Common myeloid progenitor, CD34-positive (primary cell): Measurements from ENCODE around the gene LRFN2.

ENCODE experiments used
- CTCF ChIA-PET: fragments of 350-600 bp; sonication (Branson Sonifier 250); formaldehyde crosslinking; loops from one replicate; lab custom pipeline; 2021; ENCODE audit warnings: antibody characterized with exemption; lab: Charles Lee
- POLR2A ChIA-PET: fragments of 350-600 bp; sonication (Branson Sonifier 250); formaldehyde crosslinking; loops from one replicate; lab custom pipeline; 2021; ENCODE audit warnings: antibody characterized with exemption; lab: Charles Lee
- DNase-seq, 3 donors: peaks; one replicate each; pipeline versions ENCODE4 v3.0.0 to v3.0.0-alpha.2; 2013
- H3K27ac ChIP-seq, 2 experiments: 1 replicate in 1 of 2; 2 replicates in 1 of 2; pipeline ENCODE4 v1.7.0; 2013; ENCODE audit warnings: inconsistent platforms in 2 of 2, low read length in 2 of 2, mild to moderate bottlenecking in 2 of 2, low read depth in 1 of 2, moderate library complexity in 1 of 2; ENCODE audit not compliant: severe bottlenecking in 2 of 2, insufficient read depth in 1 of 2, poor library complexity in 1 of 2
- H3K27me3 ChIP-seq, 5 experiments: replicated peaks in 2 of 5; 1 replicate in 3 of 5; 2 replicates in 2 of 5; pipeline versions ENCODE4 v1.6.1 to v1.7.0; 2013; ENCODE audit warnings: low read length in 4 of 5, mild to moderate bottlenecking in 2 of 5, moderate library complexity in 2 of 5, inconsistent platforms in 1 of 5; ENCODE audit not compliant: insufficient read depth in 5 of 5, control insufficient read depth in 4 of 5
- H3K36me3 ChIP-seq, 4 experiments: 1 replicate in 2 of 4; 2 replicates in 2 of 4; pipeline versions ENCODE4 v1.6.1 to v1.7.0; 2013; ENCODE audit warnings: low read length in 3 of 4, control low read depth in 1 of 4, mild to moderate bottlenecking in 1 of 4; ENCODE audit not compliant: control insufficient read depth in 4 of 4, insufficient read depth in 4 of 4
- H3K4me1 ChIP-seq, 4 experiments: 1 replicate in 3 of 4; 2 replicates in 1 of 4; pipeline versions ENCODE4 v1.6.1 to v1.7.1; 2013; ENCODE audit warnings: low read length in 3 of 4, mild to moderate bottlenecking in 3 of 4, control low read depth in 1 of 4, inconsistent platforms in 1 of 4, moderate library complexity in 1 of 4; ENCODE audit not compliant: control insufficient read depth in 4 of 4, insufficient read depth in 4 of 4; ENCODE audit errors: control extremely low read depth in 1 of 4
- H3K4me3 ChIP-seq, 7 experiments: 1 replicate in 4 of 7; 2 replicates in 3 of 7; pipeline versions ENCODE4 v1.5.1 to v1.7.0; 2013; ENCODE audit warnings: mild to moderate bottlenecking in 7 of 7, low read length in 6 of 7, moderate library complexity in 6 of 7, inconsistent platforms in 2 of 7, low read depth in 2 of 7, control low read depth in 1 of 7; ENCODE audit not compliant: insufficient read depth in 4 of 7, control insufficient read depth in 1 of 7; ENCODE audit errors: extremely low read depth in 1 of 7
- H3K9me3 ChIP-seq, 5 experiments: 1 replicate in 4 of 5; 2 replicates in 1 of 5; pipeline versions ENCODE4 v1.6.1 to v1.7.1; 2013; ENCODE audit warnings: low read length in 4 of 5, mild to moderate bottlenecking in 2 of 5, inconsistent platforms in 1 of 5, low read depth in 1 of 5, moderate library complexity in 1 of 5; ENCODE audit not compliant: control insufficient read depth in 4 of 5, insufficient read depth in 2 of 5; ENCODE audit errors: control extremely low read depth in 1 of 5
- whole genome bisulfite sequencing: methylation state at CpG from one replicate; pipeline ENCODE4 v1.1.5; 2013; ENCODE audit not compliant: insufficient coverage; 5-methylcytosine and 5-hydroxymethylcytosine counted together

The LRFN2 gene

DNA sequence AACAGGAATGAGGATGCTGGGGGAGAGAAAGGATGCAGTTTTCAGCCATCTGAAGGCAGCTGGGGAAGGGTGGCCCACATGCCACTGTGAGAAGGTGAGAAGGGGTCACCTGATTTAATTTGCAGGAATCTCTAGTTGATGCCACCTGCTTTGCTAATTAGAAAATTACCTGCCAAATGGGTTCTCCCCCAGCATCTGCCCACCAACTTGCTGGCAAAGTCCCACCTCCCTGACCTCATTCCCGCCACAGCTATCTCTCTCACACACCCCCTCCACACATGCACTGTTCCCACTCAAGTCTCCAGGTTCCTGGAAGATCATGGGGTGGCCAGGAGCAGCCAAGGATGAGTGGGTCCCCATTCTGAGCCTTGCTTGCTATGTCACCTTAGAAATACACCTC, 70.7 kb downstream of the LRFN2 start:
- Histone ChIP-seq H3K4me3 (no peak overlapping the region), H3K36me3 (no peaks in the 10 kb centered on the region), H3K9me3 (no peaks in the 10 kb centered on the region), H3K27ac (no peak overlapping the region), H3K27me3 (peaks cover 0 to 4% (median 0%) of the 10 kb centered on the region in 5 experiments), H3K4me1 (peaks cover 0 to 11% (median 6%) of the 10 kb centered on the region in 4 experiments)
- 100% methylated on average over 1 of the region's 1 CpG for WGBS
- POLR2A ChIA-PET = no interaction called here
- CTCF ChIA-PET = interaction anchor here (0.8 kb wide), 1 partner anchor 71 kb away, joined by 3 read pairs; the partner anchor contains the start of gene LRFN2
- no peak for DNase-seq

DNA sequence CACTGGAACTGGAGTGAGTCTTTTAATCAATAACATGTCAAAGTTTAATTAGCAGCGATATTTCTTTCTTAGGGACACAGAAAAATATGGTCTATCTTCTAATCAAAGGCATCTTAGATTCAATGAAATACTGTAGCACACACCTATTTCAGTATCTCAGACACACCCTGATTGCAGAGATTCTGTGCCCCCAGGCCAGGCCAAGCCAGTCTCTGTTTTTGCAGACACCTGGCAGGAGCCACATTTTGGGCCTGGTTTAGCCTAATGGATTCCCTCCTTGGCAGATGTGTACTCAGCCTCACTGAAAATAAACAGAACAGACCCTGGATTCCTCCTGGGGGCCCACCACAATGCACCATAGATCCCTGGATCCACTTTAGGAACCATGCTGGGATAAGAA, 74.8 kb downstream of the LRFN2 start:
- peaks cover 0 to 2% (median 0%) of the 10 kb centered on the region in 5 experiments for H3K27me3 ChIP-seq
- ChIA-PET POLR2A (no interaction called here), CTCF (interaction anchor here (0.6 kb wide), 1 partner anchor 286 kb away, joined by 4 read pairs; no protein-coding TSS in a partner anchor)
- no peaks in the 10 kb centered on the region for H3K36me3 ChIP-seq
- DNase-seq = no peak
- H3K4me3 ChIP-seq = no peak overlapping the region
- no peak overlapping the region for H3K27ac ChIP-seq
- no peaks in the 10 kb centered on the region for H3K9me3 ChIP-seq
- no peaks in the 10 kb centered on the region for H3K4me1 ChIP-seq
- WGBS = 100% methylated on average over 1 of the region's 1 CpG

DNA sequence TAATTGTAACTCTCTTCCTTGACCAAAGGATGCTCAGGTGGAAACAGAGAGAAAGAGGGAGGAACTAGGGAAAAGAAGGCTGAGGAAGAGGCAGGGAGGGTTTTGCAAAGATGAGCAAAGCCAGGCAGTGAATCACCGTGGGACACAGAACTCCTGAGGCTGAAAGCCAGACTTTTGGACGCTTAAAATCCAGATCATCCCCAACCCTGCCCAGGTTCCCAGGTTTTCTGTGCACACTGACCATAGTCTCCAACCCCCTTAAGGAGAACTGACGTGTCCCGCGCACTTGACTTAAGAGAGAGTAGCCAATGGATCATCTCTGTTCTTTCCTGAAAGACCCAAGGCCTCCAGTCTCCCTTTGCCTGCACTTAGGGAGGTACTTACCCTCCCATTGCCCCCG, 75.3 kb downstream of the LRFN2 start:
- Histone ChIP-seq H3K27ac (no peak overlapping the region), H3K4me1 (no peaks in the 10 kb centered on the region), H3K4me3 (no peak overlapping the region), H3K27me3 (no peaks in the 10 kb centered on the region), H3K36me3 (no peaks in the 10 kb centered on the region), H3K9me3 (no peaks in the 10 kb centered on the region)
- WGBS = 99% methylated on average over 6 of the region's 6 CpGs
- CTCF ChIA-PET = interaction anchor here (1.6 kb wide), 1 partner anchor 400 kb away, joined by 3 read pairs; no protein-coding TSS in a partner anchor
- POLR2A ChIA-PET = no interaction called here
- DNase-seq = no peak

DNA sequence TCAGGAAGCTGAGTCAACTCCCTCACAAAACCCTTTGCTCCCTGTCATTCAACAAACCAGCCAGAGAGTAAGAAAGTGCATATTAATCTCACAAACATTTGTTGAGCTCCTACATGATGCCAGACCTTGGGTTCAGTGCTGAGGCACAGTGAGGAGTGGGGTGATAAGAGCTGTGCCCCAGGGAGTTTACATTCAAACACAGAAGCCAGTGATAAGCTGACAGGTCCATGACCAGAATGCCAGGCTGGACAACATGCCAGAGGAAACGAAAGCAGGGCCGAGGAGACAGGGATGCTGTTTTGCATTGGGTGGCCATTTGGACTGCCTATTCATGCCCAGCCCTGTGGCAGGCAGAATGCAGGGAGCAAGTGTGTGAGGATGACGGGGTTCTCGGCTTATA, 76.7 kb downstream of the LRFN2 start:
- H3K4me3 ChIP-seq = no peak overlapping the region
- no peaks in the 10 kb centered on the region for H3K9me3 ChIP-seq
- POLR2A ChIA-PET = no interaction called here
- no peak for DNase-seq
- H3K4me1 ChIP-seq = no peaks in the 10 kb centered on the region
- peaks cover 0 to 2% (median 0%) of the 10 kb centered on the region in 5 experiments for H3K27me3 ChIP-seq
- WGBS = 90% methylated on average over 4 of the region's 4 CpGs
- H3K36me3 ChIP-seq = no peaks in the 10 kb centered on the region
- H3K27ac ChIP-seq = no peak overlapping the region
- CTCF ChIA-PET = interaction anchor here (1.6 kb wide), 1 partner anchor 402 kb away, joined by 3 read pairs; no protein-coding TSS in a partner anchor

DNA sequence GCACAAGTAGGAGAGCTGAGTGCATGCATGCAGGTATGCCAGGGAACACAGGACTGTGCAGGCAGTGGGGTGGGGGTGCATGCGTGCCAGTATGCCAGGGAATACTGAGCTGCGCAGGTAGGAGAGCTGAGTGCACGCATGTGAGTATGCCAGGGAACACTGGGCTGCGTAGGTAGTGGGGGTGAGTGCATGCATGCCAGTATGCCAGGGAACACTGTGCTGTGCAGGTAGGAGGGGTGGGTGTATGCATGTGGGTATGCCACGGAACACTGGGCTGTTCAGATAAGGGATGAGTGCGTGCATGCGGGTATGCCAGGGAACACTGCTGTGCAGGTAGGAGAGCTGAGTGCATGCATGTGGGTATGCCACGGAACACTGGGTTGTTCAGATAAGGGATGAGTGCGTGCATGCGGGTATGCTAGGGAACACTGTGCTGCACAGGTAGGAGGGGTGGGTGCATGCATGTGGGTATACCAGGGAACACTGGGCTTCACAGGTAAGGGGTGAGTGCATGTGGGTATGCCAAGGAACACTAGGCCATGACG, 77.4 kb downstream of the LRFN2 start:
- no peak for DNase-seq
- ChIA-PET CTCF (no interaction called here), POLR2A (no interaction called here)
- no peak overlapping the region for H3K27ac ChIP-seq
- no peaks in the 10 kb centered on the region for H3K36me3 ChIP-seq
- H3K4me3 ChIP-seq = no peak overlapping the region
- no peaks in the 10 kb centered on the region for H3K9me3 ChIP-seq
- no peaks in the 10 kb centered on the region for H3K4me1 ChIP-seq
- 90% methylated on average over 10 of the region's 11 CpGs for WGBS
- peaks cover 0 to 2% (median 0%) of the 10 kb centered on the region in 5 experiments for H3K27me3 ChIP-seq

DNA sequence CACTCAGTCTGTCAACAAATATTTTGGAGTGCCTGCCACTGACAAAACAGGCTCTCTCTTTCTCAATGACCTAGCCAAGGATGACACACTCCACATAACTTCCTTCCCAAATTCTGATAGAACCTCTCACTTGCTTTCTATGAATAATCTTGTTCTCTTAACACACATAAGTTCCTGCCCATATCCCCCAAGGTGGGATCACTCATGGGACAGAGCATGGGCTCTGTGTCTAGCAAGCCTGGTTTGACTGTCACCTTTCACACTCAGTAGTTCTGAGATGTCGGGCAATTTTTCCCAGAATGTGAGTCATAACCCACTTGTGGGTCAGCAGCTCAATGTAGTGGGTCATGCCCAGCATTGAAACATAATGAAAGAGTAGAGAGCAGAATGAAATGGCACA, 78.1 kb downstream of the LRFN2 start:
- no peaks in the 10 kb centered on the region for H3K9me3 ChIP-seq
- POLR2A ChIA-PET = no interaction called here
- DNase-seq = no peak
- CTCF ChIA-PET = no interaction called here
- H3K27me3 ChIP-seq = peaks cover 0 to 2% (median 0%) of the 10 kb centered on the region in 5 experiments
- H3K36me3 ChIP-seq = no peaks in the 10 kb centered on the region
- no peaks in the 10 kb centered on the region for H3K4me1 ChIP-seq
- no peak overlapping the region for H3K27ac ChIP-seq
- no peak overlapping the region for H3K4me3 ChIP-seq
- 100% methylated on average over 1 of the region's 1 CpG for WGBS

DNA sequence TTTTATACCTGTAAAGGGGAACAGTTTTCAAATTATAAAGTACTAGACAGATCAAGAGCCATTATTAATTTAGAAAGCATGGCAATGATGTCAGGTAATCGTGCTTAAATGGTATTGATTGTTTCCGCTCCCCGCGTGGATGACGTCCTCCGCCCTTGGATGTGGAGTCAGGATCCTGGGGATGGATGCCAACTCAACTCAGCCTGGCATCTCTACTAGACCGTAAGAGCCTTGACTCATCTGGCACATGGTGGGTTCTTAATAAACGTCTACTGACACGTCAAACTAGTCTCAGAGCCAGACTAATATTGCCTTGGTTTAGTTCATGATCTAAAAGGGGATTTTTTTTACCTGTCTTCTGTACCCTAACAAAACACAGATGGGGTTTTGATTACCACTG, 80.2 kb downstream of the LRFN2 start:
- no peak for DNase-seq
- 86% methylated on average over 8 of the region's 9 CpGs for WGBS
- POLR2A ChIA-PET = no interaction called here

More for the DNA sequence above, 80.2 kb downstream of the LRFN2 start:
- no peaks in the 10 kb centered on the region for H3K4me1 ChIP-seq
- H3K4me3 ChIP-seq = no peak overlapping the region
- no peaks in the 10 kb centered on the region for H3K36me3 ChIP-seq
- no peak overlapping the region for H3K27ac ChIP-seq
- CTCF ChIA-PET = no interaction called here
- H3K27me3 ChIP-seq = peaks cover 0 to 2% (median 0%) of the 10 kb centered on the region in 5 experiments
- no peaks in the 10 kb centered on the region for H3K9me3 ChIP-seq
